Airway epithelial cell (primary cell): ENCODE data around the gene WNT2. TPM values are rescaled to one million over a fixed set of nuclear protein-coding genes. Genes with fewer than 3 reads are reported as not detected.

Source experiments
- total RNA-seq: library from RNA; depleted of rRNA; stranded (reverse); fragments of >200 nt; gene quantifications from 2 replicates; pipeline ENCODE4 v1.2.3, GENCODE V29; 2015

The WNT2 gene
- total RNA-seq = not detected in 2 replicates

DNA sequence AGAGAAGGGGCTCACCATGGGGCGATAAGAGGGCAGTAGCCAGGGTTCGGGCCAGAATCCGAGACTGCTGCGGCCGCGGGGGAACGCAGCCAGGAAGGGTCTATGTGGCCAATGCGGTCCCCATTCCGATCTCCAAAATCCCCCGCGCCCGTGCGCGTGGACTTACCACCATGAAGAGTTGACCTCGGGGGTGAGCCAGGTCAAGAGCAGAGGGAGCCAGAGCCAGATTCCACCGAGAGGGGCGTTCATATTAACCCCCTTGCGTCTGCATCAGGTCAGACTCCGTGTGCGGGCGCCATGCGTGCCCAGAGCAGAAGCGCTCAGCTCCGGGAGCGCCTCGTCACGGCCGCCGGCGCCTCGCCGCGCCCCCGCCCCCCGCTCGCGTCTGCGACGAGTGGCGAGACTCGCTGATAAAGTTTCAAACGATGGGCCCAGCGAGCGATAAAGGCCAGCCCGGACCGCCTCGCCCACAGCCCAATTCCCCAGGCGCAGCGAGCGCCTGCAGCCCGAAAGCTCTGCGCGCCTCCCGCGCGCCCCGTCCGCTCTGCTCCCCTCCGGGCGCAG, at the start of gene WNT2:
WNT2 (minus strand) TSS at position 318 of the 564 bp plus-strand sequence; CDS start at position 249, 69 bp downstream.

Other genes with a start within 250 kb of the WNT2 start
- not detected in 2 replicates for gene ASZ1, start 104.4 kb upstream of the WNT2 start, total RNA-seq
- gene CFTR, start 157.0 kb upstream of the WNT2 start, total RNA-seq = not detected in 2 replicates